IMR-90 (cell line): ENCODE data around the gene FAS.

ENCODE experiments used
- CEBPB ChIP-seq: IDR thresholded peaks from 2 replicates; pipeline ENCODE4 v1.6.1; 2012; ENCODE audit warnings: low read depth, low read length, improper control_type of control experiment
- CHD1 ChIP-seq: IDR thresholded peaks from 2 replicates; pipeline ENCODE4 v1.6.1; 2012; ENCODE audit warnings: low read depth, low read length, improper control_type of control experiment
- CTCF ChIP-seq: conservative IDR thresholded peaks from 2 replicates; pipeline ENCODE4 v1.5.1; 2012; ENCODE audit warnings: mild to moderate bottlenecking, low read depth, low read length, improper control_type of control experiment
- NFE2L2 ChIP-seq: fragments of 150-350 bp; IDR thresholded peaks from 2 replicates; pipeline ENCODE4 v1.6.1; 2016; ENCODE audit warnings: low read depth, mild to moderate bottlenecking, low read length
- POLR2A ChIP-seq: IDR thresholded peaks from 2 replicates; pipeline ENCODE4 v1.6.1; 2012; ENCODE audit warnings: mild to moderate bottlenecking, low read depth, low read length

GRCh38 chr10:89007129-89007893 lies 16.7 kb downstream of the FAS start:
- TF ChIP-seq CTCF (no peak), POLR2A (no peak), CHD1 (no peak), CEBPB (no peak), NFE2L2 (no peak)
